Measurements from ENCODE around the gene MCC.
A peak's percentile ranks its signal among the peaks of the same experiment; 100 is the strongest.

The MCC gene

DNA sequence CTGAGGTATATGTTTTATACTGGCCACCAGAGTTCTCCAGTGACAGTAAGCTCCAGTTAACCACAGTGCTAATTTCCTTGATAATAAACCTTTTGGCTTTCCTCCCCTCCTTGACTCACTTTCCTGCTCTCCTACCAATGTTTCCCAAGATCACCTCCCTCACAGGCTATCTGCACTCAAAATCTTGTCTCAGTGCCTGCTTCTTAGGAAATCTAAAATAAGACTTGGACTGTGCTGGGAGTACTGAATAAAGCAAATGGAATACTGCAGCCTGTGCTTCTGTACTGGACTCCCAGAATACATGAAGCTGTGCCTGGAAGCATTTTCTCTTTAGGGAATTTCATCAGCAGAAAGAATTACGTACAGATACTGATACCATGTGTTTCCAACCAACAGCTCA is 513.4 kb downstream of the MCC start:
- no peak for ATAC-seq (replicated peaks; ENCODE audit: extremely low read depth, poor library complexity, severe bottlenecking)
- no peaks in the 10 kb centered on the region for H3K9me3 Mint-ChIP-seq
- peaks cover 30% of the 10 kb centered on the region for H3K4me1 Mint-ChIP-seq
- peak overlapping the region; percentile 97 for H3K4me3 Mint-ChIP-seq
- no peak for DNase-seq (ENCODE audit: low spot score in 2 of 2)
- H3K27ac Mint-ChIP-seq (ENCODE audit: low read depth), result peak overlapping the region; percentile 97
- peaks cover 17% of the 10 kb centered on the region for H3K36me3 Mint-ChIP-seq (ENCODE audit: insufficient read depth)
- H3K27me3 Mint-ChIP-seq, result no peaks in the 10 kb centered on the region

DNA sequence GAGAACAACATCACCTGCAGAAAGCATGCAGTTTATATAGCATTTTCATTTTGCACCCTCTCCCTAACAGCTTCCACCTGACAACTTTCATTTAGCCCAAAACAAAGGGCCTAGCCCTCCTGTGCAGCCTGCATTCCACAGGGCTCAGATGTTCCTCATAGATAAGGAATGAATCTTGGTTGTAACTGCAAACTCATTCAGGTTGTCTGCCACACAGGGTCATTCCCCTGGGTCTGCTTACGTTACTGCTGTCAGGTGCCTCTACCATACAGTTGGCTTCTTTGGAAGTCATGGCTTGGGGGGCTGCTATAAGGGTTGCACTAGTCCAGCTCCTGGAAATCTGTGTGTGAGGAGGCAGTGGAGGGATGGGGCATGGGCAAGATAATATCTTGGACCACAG is 514.3 kb downstream of the MCC start:
- no peak for ATAC-seq (replicated peaks; ENCODE audit: extremely low read depth, poor library complexity, severe bottlenecking)
- DNase-seq (ENCODE audit: low spot score in 2 of 2), result no peak
- peaks cover 15% of the 10 kb centered on the region for H3K36me3 Mint-ChIP-seq (ENCODE audit: insufficient read depth)
- H3K27me3 Mint-ChIP-seq, result no peaks in the 10 kb centered on the region
- no peaks in the 10 kb centered on the region for H3K9me3 Mint-ChIP-seq
- no peak overlapping the region for H3K27ac Mint-ChIP-seq (ENCODE audit: low read depth)
- H3K4me3 Mint-ChIP-seq, result no peak overlapping the region
- H3K4me1 Mint-ChIP-seq, result peaks cover 29% of the 10 kb centered on the region

DNA sequence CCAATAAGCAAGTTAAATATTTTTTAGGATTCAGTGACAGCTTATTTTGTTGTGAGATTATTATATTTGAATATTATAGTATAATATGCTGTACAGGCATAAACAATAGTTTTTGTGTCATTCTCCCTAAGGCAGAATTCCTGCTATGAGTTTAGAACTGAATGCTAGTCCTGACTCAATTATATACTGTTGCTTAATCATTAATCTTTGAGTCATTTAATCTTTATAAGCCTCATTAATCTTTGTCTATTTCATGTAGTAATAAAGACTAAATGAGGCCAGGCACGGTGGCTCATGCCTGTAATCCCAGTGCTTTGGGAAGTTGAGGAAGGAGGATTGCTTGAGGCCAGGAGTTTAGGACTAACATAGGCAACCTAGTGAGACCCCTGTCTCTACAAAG is 515.2 kb downstream of the MCC start:
- H3K9me3 Mint-ChIP-seq, result no peaks in the 10 kb centered on the region
- H3K27me3 Mint-ChIP-seq, result no peaks in the 10 kb centered on the region
- H3K27ac Mint-ChIP-seq (ENCODE audit: low read depth), result no peak overlapping the region
- DNase-seq (ENCODE audit: low spot score in 2 of 2), result no peak
- no peak overlapping the region for H3K4me3 Mint-ChIP-seq
- H3K36me3 Mint-ChIP-seq (ENCODE audit: insufficient read depth), result peaks cover 13% of the 10 kb centered on the region
- H3K4me1 Mint-ChIP-seq, result peaks cover 23% of the 10 kb centered on the region
- no peak for ATAC-seq (replicated peaks; ENCODE audit: extremely low read depth, poor library complexity, severe bottlenecking)

All from central memory CD8-positive, alpha-beta T cell (primary cell).